ENCODE measurements around the gene IFNL4.
"Not testable (repeated sequence)": the region's sequence is repeated elsewhere in the genome, so short reads cannot be mapped to it uniquely, and the experiment has no call there.

IFNL4 gene

DNA sequence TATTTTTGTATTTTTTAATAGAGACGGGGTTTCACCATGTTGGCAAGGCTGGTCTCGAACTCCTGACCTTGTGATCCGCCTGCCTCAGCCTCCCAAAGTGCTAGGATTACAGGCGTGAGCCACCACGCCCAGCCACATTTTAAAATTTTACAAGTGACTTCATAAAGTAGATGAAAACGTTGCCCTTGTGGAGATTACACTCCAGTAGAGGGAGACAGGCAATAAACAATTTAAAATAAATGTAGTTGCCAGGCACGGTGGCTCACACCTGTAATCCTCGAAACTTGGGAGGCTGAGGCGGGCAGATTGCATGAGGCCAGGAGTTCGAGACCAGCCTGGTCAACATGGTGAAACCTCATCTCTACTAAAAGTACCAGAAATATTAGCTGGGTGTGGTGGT lies 29.5 kb downstream of the IFNL4 start:
- DNase-seq = not testable (repeated sequence)

GRCh38 chr19:39218230-39219007 lies 30.2 kb downstream of the IFNL4 start:
- no peak for DNase-seq

GRCh38 chr19:39217094-39217493 lies 31.6 kb downstream of the IFNL4 start:
- DNase-seq = no peak

DNA sequence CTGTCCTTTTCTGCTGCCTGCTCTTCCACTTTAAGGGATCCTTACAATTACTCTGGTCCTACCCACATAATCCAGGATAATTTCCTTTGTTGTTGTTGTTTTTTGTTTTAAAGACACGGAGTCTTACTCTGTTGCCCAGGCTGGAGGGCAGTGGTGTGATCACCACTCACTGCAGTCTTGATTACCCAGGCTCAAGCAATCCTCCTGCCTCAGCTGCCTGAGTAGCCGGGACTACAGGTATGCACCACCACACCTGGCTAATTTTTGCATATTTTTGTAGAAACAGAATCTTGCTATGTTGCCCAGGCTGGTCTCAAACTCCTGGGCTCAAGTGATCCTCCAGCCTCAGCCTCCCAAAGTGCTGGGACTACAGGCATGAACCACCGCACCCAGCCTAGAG lies 33.3 kb downstream of the IFNL4 start:
- not testable (repeated sequence) for DNase-seq

- DNase-seq = no peak
These were observed 36.3 kb downstream of the IFNL4 start for GRCh38 chr19:39212375-39212742.

DNA sequence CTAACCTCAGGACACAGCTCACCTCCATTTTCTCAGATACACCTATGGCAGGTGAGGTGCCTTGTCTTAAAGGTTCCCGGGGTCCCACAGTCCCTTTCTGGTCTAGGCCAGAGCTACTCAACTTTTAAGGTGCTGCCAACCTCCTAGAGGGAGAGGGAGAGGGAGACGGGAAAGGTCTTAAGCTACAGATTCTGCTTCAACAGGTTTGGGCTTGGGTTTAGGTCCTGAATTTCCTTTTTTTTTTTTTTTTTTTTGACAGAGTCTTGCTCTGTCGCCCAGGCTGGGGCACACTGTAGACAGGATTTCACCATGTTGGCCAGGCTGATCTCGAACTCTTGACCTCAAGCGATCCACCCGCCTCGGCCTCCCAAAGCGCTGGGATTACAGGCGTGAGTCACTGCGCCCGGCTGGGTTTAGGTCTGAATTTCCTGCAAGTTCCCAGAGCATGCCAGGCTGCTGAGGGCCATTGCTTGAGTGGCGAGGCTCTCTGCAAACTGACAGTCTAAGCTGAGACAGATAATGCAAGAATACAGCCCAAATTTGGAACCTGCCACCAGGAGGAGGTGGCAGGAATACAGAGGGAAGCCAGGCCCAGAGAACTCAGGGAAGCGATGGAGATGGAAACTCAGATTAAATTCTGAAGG lies 36.8 kb downstream of the IFNL4 start:
- DNase-seq = no peak

- DNase-seq = no peak
These were observed 39.5 kb downstream of the IFNL4 start for GRCh38 chr19:39209196-39209595.

- no peak for DNase-seq
These were observed 40.4 kb downstream of the IFNL4 start for GRCh38 chr19:39208175-39208795.

DNA sequence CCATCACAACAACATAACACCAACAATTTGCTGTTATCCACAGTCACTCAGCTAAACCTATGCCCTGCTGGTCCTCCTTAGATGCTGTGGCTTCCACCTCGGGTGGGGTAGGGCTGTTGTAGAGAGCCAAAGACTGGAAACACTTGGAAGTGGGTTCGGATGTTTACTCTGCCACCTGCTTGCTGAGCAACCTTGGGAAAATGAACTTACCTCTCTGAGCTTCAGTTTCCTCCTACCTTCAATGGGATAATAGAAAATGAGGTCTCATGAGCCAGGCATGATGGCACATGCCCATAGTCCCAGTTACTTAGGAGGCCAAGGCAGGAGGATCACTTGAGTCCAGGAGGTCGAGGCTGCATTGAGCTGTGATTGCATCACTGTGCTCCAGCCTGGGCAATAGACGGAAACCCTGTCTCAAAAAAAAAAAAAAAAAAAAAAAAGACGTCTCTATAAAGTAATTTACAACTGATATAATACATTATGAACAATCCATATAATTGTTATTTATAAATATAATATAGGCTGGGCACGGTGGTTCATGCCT lies 41.3 kb downstream of the IFNL4 start:
- no peak for DNase-seq

DNA sequence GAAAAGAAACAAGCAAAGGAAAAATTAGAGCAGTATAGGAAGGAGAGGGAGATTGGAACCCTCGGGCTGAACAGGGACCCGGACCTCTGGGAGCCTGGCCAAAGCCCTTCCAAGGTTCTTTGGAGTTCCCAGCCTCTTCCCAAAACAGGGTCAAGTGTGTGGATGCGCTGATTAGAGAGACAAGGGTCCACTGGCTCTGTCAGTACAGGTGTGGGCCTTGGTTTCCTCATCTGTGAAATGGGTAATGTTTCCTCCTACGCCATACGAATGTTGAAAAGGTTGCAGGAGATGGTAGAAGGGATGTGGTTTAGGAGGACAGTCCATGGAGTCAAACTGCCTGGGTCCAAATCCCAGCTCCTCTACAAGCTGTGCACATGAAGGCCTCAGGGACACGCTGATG lies 42.5 kb downstream of the IFNL4 start:
- DNase-seq = no peak

GRCh38 chr19:39205449-39205764 lies 43.2 kb downstream of the IFNL4 start:
- no peak for DNase-seq

GRCh38 chr19:39203372-39204341 lies 45.0 kb downstream of the IFNL4 start, which contains the start of gene SYCN:
Gene SYCN, minus strand, starts transcription at chr19:39204263. Its CDS starts 9 bp downstream, at chr19:39204254.
- no peak for DNase-seq

DNA sequence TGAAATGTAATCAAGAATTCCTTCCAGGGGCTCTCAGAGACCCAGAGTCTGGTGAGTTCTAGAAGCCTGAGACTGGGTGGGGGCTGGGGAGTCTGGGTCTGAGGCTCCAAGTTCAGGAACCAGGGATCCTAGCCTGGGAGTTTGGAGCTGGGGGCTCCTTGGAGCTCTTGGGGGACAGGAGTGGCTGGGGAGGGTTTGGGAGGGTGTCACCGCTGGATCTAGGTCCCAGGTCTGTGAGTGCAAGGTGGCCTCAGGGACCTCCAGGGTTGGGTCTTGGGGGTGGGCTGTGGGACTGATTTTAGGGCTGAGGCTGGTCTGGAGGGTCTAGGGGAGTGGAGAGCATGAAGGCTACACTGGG lies 45.7 kb downstream of the IFNL4 start:
- DNase-seq = no peak

GRCh38 chr19:39200803-39201115 lies 47.9 kb downstream of the IFNL4 start:
- DNase-seq = no peak

DNA sequence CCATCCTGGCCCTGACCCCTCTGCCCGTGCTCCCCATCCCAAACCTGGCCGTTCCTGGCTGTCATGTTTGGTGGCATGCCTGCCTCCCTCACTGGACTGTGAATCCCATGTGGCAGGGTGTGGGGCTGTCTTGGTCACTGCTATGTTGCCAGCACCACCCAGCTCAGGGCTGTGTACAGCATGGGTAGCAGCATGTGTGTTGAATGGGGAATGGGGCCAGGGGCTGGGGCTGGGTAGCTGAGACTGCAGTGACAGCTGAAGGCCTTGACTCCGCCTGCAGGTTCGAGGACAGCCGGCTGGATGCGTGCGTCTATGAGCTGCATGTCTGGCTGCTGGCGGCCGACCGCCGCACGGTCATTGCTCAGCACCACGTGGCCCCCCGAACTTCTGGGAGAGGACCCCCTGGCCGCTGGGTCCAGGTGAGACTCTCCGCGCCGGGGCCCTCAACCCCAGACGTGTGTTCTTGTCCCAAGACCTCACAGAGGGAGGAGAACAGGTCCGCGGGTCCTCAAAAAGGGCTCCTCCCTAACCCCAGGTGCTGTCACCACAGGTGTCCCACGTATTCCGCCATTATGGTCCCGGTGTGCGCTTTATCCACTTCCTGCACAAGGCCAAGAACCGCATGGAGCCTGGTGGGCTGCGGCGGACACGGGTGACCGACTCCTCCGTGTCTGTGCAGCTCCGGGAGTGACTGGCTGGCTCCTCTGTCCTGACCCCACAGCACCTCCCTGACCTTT lies 48.4 kb downstream of the IFNL4 start:
- DNase-seq = no peak

DNA sequence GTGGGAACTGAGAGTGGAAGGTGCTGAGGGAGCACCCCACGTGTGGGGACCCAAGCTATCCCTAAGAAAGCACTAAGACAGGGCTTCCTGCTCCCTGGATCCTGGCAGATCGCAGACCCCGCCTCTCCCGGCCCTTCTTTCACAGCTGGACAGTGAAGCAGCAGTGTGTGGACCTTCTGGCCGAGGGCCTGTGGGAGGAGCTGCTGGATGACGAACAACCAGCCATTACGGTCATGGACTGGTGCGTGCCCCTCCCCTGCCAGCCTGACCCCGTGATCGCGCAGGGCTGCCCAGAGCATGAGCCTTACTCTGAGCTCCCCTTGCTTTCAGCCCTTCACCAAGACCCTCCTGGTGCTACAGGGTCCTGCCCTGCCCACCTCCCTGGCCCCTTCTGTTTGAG lies 49.6 kb downstream of the IFNL4 start:
- no peak for DNase-seq

DNA sequence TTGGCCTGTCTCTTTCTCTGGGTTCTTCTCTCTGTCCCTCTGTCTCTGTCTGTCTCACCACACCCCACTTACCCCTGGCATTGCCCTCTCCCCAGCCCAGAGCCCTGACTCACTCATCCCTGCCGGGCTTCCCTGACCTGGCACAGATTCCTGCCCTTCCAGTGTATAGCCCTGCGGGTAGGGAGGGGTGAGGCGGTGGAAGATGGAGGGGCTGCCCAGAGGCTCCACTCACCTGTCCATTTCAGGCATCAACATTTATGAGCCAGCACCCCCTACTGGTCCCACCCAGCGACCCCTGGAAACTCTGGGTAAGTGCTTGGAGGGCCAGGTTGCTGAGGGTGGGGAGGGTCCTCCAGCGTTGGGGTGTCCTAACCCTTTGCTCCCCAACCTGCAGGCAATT lies 50.8 kb downstream of the IFNL4 start:
- DNase-seq = no peak

DNA sequence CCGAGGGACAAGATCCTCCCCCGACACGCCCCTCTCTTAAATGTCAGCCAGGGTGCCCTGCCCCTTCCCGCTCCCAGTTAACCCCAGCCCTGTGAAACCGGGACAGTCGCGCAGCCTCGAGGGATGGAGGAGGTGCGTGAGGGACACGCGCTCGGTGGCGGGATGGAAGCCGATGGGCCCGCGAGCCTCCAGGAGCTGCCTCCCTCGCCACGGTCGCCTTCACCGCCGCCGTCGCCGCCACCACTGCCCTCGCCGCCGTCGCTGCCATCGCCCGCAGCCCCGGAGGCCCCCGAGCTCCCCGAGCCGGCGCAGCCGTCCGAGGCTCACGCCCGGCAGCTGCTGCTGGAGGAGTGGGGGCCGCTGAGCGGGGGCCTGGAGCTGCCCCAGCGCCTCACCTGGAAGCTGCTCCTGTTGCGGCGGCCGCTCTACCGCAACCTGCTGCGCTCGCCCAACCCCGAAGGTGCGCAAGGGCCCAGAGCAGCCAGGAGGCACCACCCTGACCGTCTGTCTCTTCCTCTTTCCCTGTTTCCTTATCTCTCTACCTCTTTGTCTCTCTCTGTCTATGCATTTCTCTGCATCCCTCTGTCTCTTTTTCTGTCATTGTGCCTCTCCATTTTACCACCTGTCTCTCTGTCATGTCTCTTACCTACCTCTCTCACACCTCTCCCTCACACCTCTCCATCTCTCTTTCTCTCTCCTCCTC lies 51.6 kb downstream of the IFNL4 start, which contains the start of gene NCCRP1:
Gene NCCRP1 (plus strand): TSS at position 105 of the 703 bp plus-strand sequence. CDS start 19 bp downstream, at position 124.
- no peak for DNase-seq

DNA sequence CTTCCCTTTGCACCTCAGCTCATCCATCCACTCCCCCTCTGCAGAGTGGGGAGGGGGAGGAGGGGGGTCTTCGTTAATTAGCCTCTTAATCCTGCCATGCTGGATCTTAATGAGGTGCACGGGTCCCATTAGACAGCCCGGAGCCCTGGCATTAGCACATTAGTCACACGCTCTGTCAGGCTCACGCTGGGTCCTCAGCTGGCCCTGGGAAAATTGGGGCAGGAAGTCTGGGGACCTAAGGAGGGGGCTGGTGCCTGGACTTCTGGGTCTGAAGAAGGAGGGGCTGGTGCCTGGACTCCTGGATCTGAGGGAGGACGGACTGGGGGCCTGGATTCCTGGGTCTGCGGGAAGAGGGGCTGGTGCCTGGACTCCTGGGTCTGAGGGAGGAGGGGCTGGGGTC lies 52.3 kb downstream of the IFNL4 start:
- DNase-seq = no peak
